ENCODE measurements around the gene ZFP42. TPM values are rescaled to one million over a fixed set of nuclear protein-coding genes. Genes with fewer than 3 reads are reported as not detected.

ZFP42 gene
- total RNA-seq, 1 donor from 2014 or later = 0.50 TPM

DNA sequence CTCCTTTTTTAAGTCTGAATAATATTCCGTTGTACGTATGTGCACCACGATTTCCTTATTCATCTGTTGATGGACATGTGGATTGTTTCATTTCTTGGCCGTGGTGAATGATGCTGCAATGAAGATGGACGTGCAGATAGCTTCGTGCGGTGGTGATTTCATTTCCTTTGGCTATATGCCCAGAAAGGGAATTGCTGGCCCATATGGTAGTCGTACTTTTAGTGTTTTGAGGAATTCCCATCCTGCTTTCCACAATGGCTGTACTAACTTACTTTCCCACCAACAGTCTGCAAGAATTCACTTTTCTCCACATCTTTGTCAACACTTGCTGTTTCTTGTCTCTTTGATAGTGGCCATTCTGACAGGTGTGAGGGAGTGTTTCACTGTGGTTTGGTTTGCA is 12.8 kb downstream of the ZFP42 start:
- TF ChIP-seq, protein P1, sequence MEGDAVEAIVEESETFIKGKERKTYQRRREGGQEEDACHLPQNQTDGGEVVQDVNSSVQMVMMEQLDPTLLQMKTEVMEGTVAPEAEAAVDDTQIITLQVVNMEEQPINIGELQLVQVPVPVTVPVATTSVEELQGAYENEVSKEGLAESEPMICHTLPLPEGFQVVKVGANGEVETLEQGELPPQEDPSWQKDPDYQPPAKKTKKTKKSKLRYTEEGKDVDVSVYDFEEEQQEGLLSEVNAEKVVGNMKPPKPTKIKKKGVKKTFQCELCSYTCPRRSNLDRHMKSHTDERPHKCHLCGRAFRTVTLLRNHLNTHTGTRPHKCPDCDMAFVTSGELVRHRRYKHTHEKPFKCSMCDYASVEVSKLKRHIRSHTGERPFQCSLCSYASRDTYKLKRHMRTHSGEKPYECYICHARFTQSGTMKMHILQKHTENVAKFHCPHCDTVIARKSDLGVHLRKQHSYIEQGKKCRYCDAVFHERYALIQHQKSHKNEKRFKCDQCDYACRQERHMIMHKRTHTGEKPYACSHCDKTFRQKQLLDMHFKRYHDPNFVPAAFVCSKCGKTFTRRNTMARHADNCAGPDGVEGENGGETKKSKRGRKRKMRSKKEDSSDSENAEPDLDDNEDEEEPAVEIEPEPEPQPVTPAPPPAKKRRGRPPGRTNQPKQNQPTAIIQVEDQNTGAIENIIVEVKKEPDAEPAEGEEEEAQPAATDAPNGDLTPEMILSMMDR (IDR thresholded peaks at IDR 0.05) = no peak
- peaks cover 21% of the 10 kb centered on the region for H3K4me1 Mint-ChIP-seq (ENCODE audit: low read depth)
- H3K27me3 Mint-ChIP-seq (ENCODE audit: low read depth) = no peaks in the 10 kb centered on the region
- DNase-seq (ENCODE audit: low spot score) = no peak
- peaks cover 10% of the 10 kb centered on the region for H3K9me3 Mint-ChIP-seq (ENCODE audit: low read depth)
- H3K27ac Mint-ChIP-seq (ENCODE audit: unreplicated experiment) = peak overlapping the region; percentile 4
- peaks cover 3% of the 10 kb centered on the region for H3K36me3 Mint-ChIP-seq (ENCODE audit: low read depth)
- H3K4me3 Mint-ChIP-seq (ENCODE audit: unreplicated experiment) = no peak overlapping the region

DNA sequence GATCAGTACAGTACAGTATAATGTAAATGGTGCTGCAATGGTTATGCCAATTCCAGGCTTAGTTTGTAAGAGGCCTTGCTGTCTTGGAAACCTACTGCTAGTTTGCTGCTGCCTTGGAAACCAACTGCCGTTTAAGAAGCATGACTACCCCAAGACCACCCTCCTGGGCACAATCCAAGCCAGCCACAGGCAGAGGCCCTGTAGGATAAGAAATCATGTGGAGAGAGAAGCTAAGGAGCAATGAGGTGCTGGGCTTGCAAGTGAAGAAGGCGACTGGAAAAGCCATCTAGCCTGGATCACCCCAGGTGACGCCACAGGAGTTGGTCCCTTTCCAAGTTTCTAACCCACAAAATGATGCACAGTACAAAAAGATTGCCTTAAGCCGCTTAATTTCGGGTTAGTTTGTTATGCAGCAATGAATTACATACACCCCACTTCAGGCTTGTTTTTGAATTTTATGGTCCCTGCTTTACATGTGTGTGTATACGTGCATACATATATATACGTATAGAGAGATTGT is 16.9 kb downstream of the ZFP42 start:
- peaks cover 3% of the 10 kb centered on the region for H3K36me3 Mint-ChIP-seq (ENCODE audit: low read depth)
- H3K27ac Mint-ChIP-seq (ENCODE audit: unreplicated experiment) = no peak overlapping the region
- H3K27me3 Mint-ChIP-seq (ENCODE audit: low read depth) = no peaks in the 10 kb centered on the region
- H3K9me3 Mint-ChIP-seq (ENCODE audit: low read depth) = peaks cover 10% of the 10 kb centered on the region
- H3K4me1 Mint-ChIP-seq (ENCODE audit: low read depth) = peaks cover 35% of the 10 kb centered on the region
- H3K4me3 Mint-ChIP-seq (ENCODE audit: unreplicated experiment) = no peak overlapping the region
- TF ChIP-seq, protein P1 (IDR thresholded peaks at IDR 0.05) = no peak
- no peak for DNase-seq (ENCODE audit: low spot score)

DNA sequence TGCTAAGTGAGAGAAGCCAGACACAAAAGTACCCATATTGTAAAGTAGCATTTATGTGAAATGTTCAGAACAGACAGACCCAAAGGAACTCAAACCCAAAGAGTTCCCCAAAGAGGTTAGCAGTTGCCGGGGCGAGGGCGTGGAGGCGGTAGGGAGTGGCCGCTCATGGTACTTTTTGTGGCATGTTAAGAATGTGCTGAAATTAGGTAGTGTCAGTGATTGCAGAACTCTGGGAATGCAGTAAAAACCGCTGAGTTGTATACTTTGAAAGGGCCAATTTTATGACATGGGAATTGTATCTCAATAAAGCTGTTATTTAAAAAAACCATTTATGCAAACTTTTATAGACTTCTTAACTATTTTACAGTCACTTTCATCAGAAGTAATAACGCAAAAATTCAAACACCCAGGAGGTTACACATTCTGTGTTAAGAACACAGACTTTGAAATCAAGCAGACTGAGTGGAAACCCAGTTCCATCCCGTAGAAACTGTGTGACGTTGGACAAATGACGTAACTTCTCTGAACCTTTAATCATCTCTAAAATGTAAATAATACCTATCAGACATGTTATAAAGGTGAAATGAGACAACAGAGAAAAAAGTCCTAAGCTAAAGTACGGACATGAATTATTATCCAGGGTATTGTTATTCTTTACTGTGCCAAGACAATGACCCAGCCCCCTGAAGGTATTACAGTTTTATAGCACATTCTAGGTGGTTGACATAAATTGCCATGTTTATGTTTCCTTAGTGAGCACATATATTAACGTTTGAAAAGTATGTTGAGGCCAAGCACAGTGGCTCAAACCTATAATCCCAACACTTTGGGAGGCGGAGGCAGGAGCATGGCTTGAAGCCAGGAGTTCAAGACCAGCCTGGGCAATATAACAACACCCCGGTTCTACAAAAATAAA is 19.7 kb downstream of the ZFP42 start:
- Mint-ChIP-seq H3K9me3 (ENCODE audit: low read depth) (peaks cover 4% of the 10 kb centered on the region), H3K36me3 (ENCODE audit: low read depth) (no peaks in the 10 kb centered on the region), H3K27ac (ENCODE audit: unreplicated experiment) (peak overlapping the region; percentile 71), H3K27me3 (ENCODE audit: low read depth) (no peaks in the 10 kb centered on the region), H3K4me3 (ENCODE audit: unreplicated experiment) (no peak overlapping the region), H3K4me1 (ENCODE audit: low read depth) (peaks cover 27% of the 10 kb centered on the region)
- DNase-seq (ENCODE audit: low spot score) = no peak
- TF ChIP-seq, protein P1 (IDR thresholded peaks at IDR 0.05) = peak; percentile 12

DNA sequence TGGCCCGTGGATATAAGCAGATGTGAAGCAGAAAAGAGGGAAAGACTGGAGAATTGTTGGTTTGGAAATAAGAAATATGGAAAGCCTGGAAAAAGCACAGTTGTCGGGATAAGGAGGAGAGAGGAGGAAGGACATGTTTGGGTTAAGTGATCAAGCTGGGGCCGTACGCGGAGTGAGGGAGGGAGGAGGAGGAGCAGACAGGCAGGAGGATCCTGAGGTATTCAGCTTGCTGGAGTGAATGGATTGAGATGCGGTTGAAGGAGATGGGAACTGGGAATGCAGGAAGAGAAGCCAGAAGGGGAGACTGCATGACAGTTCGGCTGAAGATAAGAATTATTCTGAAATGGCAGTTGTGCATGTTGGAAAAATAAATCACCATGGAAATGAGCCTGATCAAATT is 21.2 kb downstream of the ZFP42 start:
- H3K4me3 Mint-ChIP-seq (ENCODE audit: unreplicated experiment) = no peak overlapping the region

DNA sequence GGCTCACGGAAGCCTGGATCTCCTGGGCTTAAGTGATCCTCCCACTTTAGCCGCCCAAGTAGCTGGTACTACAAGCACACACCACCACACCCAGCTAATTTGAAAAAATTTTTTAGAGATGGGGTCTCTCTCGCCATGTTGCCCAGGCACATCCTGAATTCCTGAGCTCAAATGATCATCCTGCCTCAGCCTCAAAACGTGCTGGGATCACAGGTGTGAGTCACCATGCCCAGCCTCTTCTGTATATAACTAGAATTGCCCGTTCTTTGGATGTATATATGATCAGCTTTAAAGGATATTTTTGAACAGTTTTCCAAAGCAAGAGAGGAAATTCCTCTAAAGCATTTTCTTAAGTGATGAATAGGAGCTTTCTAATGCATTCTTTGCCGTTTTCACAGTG is 22.7 kb downstream of the ZFP42 start:
- TF ChIP-seq, protein P1 (IDR thresholded peaks at IDR 0.05) = no peak
- H3K36me3 Mint-ChIP-seq (ENCODE audit: low read depth) = no peaks in the 10 kb centered on the region
- no peaks in the 10 kb centered on the region for H3K27me3 Mint-ChIP-seq (ENCODE audit: low read depth)
- DNase-seq (ENCODE audit: low spot score) = no peak
- H3K4me3 Mint-ChIP-seq (ENCODE audit: unreplicated experiment) = no peak overlapping the region
- no peak overlapping the region for H3K27ac Mint-ChIP-seq (ENCODE audit: unreplicated experiment)
- no peaks in the 10 kb centered on the region for H3K9me3 Mint-ChIP-seq (ENCODE audit: low read depth)
- H3K4me1 Mint-ChIP-seq (ENCODE audit: low read depth) = peaks cover 48% of the 10 kb centered on the region

More for the DNA sequence above, 21.2 kb downstream of the ZFP42 start:
- TF ChIP-seq, protein P1 (IDR thresholded peaks at IDR 0.05) = no peak
- peaks cover 33% of the 10 kb centered on the region for H3K4me1 Mint-ChIP-seq (ENCODE audit: low read depth)
- H3K27ac Mint-ChIP-seq (ENCODE audit: unreplicated experiment) = peak overlapping the region; percentile 9
- H3K9me3 Mint-ChIP-seq (ENCODE audit: low read depth) = no peaks in the 10 kb centered on the region
- DNase-seq (ENCODE audit: low spot score) = no peak
- no peaks in the 10 kb centered on the region for H3K36me3 Mint-ChIP-seq (ENCODE audit: low read depth)
- no peaks in the 10 kb centered on the region for H3K27me3 Mint-ChIP-seq (ENCODE audit: low read depth)
